Left kidney (tissue), 8 donors: ENCODE measurements around the gene SAC3D1. TPM values are rescaled to one million over a fixed set of nuclear protein-coding genes. Genes with fewer than 3 reads are reported as not detected.
"Not testable (repeated sequence)": the region's sequence is repeated elsewhere in the genome, so short reads cannot be mapped to it uniquely, and the experiment has no call there.

Experiments used
- DNase-seq: peaks from one replicate; pipeline ENCODE4 v3.0.0-alpha.2; 2013
- long read RNA-seq, 8 donors: transcript quantifications; one replicate each; lab custom pipeline, GENCODE V29; 2026
- polyA plus RNA-seq: library from polyadenylated mRNA; unstranded; fragments of 120-200 nt; gene quantifications from one replicate; pipeline ENCODE4 v1.2.1, GENCODE V29; 2013; ENCODE audit not compliant: insufficient read length

SAC3D1 gene
- 10.4 TPM for polyA plus RNA-seq
- long read RNA-seq, donor 1, transcript SAC3D1-201 (2 exons, 1,566 nt), result major isoform, 13 of 15 reads
- long read RNA-seq, donor 1, partial matches to known transcripts, result 0 of 15 reads
- long read RNA-seq, donor 1, other reads (novel, unspliced or antisense), result 0 of 15 reads
- long read RNA-seq, donor 2, transcript SAC3D1-201 (2 exons, 1,566 nt), result major isoform, 10 of 11 reads
- long read RNA-seq, donor 2, partial matches to known transcripts, result 0 of 11 reads
- long read RNA-seq, donor 2, other reads (novel, unspliced or antisense), result 0 of 11 reads
- long read RNA-seq, donor 3, transcript SAC3D1-201 (2 exons, 1,566 nt), result major isoform, 11 of 11 reads
- long read RNA-seq, donor 3, partial matches to known transcripts, result 0 of 11 reads
- long read RNA-seq, donor 3, other reads (novel, unspliced or antisense), result 0 of 11 reads
- long read RNA-seq, donor 4, result 0 reads
- long read RNA-seq, donor 5, transcript SAC3D1-201 (2 exons, 1,566 nt), result major isoform, 13 of 16 reads
- long read RNA-seq, donor 5, partial matches to known transcripts, result 0 of 16 reads
- long read RNA-seq, donor 5, other reads (novel, unspliced or antisense), result 0 of 16 reads
- long read RNA-seq, donor 6, transcript SAC3D1-201 (2 exons, 1,566 nt), result major isoform, 9 of 11 reads
- long read RNA-seq, donor 6, partial matches to known transcripts, result 0 of 11 reads
- long read RNA-seq, donor 6, other reads (novel, unspliced or antisense), result 0 of 11 reads
- long read RNA-seq, donor 7, transcript SAC3D1-201 (2 exons, 1,566 nt), result major isoform, 13 of 15 reads
- long read RNA-seq, donor 7, partial matches to known transcripts, result 0 of 15 reads
- long read RNA-seq, donor 7, other reads (novel, unspliced or antisense), result 0 of 15 reads
- long read RNA-seq, donor 8, transcript SAC3D1-201 (2 exons, 1,566 nt), result major isoform, 5 of 6 reads
- long read RNA-seq, donor 8, partial matches to known transcripts, result 0 of 6 reads
- long read RNA-seq, donor 8, other reads (novel, unspliced or antisense), result 0 of 6 reads

- peak; percentile 90 for DNase-seq
Measured at GRCh38 chr11:65040847-65041622, at the start of gene SAC3D1. Gene SAC3D1 (plus strand): TSS chr11:65041210. CDS start chr11:65041293, 83 bp downstream.

GRCh38 chr11:64994318-64994717 is 46.7 kb upstream of the SAC3D1 start:
- no peak for DNase-seq

GRCh38 chr11:64996327-64996709 is 44.7 kb upstream of the SAC3D1 start:
- no peak for DNase-seq

GRCh38 chr11:64996710-64997380 is 44.2 kb upstream of the SAC3D1 start, which contains the start of gene BATF2:
Gene BATF2 (minus strand): TSS chr11:64996971. CDS start chr11:64996914, 57 bp downstream.
- peak; percentile 85 for DNase-seq

- DNase-seq, result no peak
Measured at GRCh38 chr11:64998141-64998540, 42.9 kb upstream of the SAC3D1 start.

- DNase-seq, result no peak
Measured at GRCh38 chr11:64998690-64999431, 42.1 kb upstream of the SAC3D1 start.

GRCh38 chr11:64999478-64999877 is 41.5 kb upstream of the SAC3D1 start:
- no peak for DNase-seq

GRCh38 chr11:65002706-65003105 is 38.3 kb upstream of the SAC3D1 start:
- no peak for DNase-seq

GRCh38 chr11:65003282-65003681 is 37.7 kb upstream of the SAC3D1 start:
- DNase-seq, result no peak

GRCh38 chr11:65003968-65004367 is 37.0 kb upstream of the SAC3D1 start:
- not testable (repeated sequence) for DNase-seq

GRCh38 chr11:65008016-65008415 is 33.0 kb upstream of the SAC3D1 start:
- no peak for DNase-seq

GRCh38 chr11:65008873-65009272 is 32.1 kb upstream of the SAC3D1 start:
- no peak for DNase-seq

- peak; percentile 90 for DNase-seq
Measured at GRCh38 chr11:65013130-65013887, 27.7 kb upstream of the SAC3D1 start.

GRCh38 chr11:65013888-65014725 is 26.9 kb upstream of the SAC3D1 start, which contains the start of gene ARL2:
Gene ARL2 (plus strand): TSS chr11:65014160. CDS start chr11:65014208, 48 bp downstream.
- peak; percentile 92 for DNase-seq

- DNase-seq, result no peak
Measured at GRCh38 chr11:65014726-65015227, 26.2 kb upstream of the SAC3D1 start.

GRCh38 chr11:65016705-65017104 is 24.3 kb upstream of the SAC3D1 start:
- DNase-seq, result no peak

GRCh38 chr11:65017937-65018336 is 23.1 kb upstream of the SAC3D1 start:
- DNase-seq, result no peak

GRCh38 chr11:65019824-65020223 is 21.2 kb upstream of the SAC3D1 start:
- no peak for DNase-seq
